ENCODE results near the gene CCDC159.

- no peak for TF ChIP-seq CTCF (conservative IDR thresholded peaks at IDR 0.05; ENCODE audit: low read length)
- TF ChIP-seq EZH2phosphoT487 (IDR thresholded peaks at IDR 0.05; ENCODE audit: borderline replicate concordance): no peak
Measured at GRCh38 chr19:11390933-11391680, 44.8 kb downstream of the CCDC159 start.
